Skin epidermis (tissue), 12 donors: ENCODE data around the gene LTK.
"Not testable (repeated sequence)": the region's sequence is repeated elsewhere in the genome, so short reads cannot be mapped to it uniquely, and the experiment has no call there.

Source experiments
- H3K27ac ChIP-seq, 21 experiments: fragments of 200-600 bp; sonication (generic) in 11 of 21; one replicate each; pipeline ENCODE4 v1.5.0; 2020; ENCODE audit warnings: mild to moderate bottlenecking in 3 of 21, inconsistent platforms in 2 of 21, moderate library complexity in 2 of 21
- H3K4me3 ChIP-seq, 7 experiments: fragments of 200-600 bp; sonication (generic) in 2 of 7; one replicate each; pipeline ENCODE4 v1.5.0; 2020; ENCODE audit warnings: inconsistent platforms in 2 of 7, mild to moderate bottlenecking in 2 of 7, moderate library complexity in 1 of 7

The LTK gene

DNA sequence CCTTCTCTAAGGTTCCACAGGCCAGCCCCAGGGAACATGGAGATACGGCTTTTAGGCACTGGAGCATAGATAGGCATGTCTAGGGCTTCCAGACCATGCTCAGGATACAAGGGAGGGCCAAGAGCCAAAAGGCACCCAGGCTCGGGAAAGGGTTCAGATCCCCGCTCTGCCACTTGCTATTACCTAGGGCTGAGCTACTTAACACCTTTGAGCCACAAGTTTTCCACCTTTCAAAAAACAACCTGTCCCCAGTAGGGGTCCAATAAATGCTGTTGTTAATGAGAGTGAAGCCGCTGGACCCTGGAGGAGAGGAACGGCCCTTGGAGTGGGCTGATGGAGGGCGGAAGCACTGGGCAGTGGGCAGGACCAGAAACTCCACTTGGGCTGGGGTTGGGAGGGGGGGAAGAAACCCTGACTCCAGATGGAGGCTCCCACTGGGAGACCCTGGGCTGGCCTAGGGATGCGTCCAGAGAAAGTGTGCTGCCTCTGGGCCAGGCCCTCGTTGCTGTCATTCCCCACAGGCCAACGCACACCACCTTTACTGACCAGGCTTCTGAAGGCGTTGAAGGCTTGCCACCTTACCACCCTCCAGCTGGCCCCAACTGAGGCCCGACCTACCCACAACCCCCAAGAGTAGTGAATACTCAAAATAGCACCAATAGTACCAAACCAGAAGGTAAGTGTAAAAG lies 28.5 kb downstream of the LTK start:
- no peak overlapping the region for H3K27ac ChIP-seq
- H3K4me3 ChIP-seq: no peak overlapping the region

DNA sequence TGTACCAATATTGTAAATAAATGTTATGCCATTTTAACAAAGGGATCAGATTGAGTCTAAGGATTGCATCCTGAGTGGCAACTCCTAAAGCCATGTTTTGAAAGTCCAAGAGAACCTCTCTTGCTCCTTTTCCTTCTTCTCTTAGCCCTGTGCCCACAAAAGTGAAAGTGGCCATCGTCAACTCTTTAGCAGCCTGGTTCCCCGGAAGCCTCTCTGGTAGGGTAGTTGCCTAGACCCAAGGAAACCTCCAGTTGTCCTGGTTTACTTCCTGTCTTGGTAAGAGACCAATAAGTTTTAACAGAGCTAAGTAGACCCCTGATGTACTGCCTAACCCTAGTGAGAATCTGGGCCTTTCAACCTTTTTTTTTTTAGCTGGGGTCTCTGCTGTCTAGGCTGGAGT lies 30.1 kb downstream of the LTK start:
- Histone ChIP-seq H3K4me3 (no peak overlapping the region), H3K27ac (peak overlapping the region in 2 of 21 experiments; percentile 52 to 61)

DNA sequence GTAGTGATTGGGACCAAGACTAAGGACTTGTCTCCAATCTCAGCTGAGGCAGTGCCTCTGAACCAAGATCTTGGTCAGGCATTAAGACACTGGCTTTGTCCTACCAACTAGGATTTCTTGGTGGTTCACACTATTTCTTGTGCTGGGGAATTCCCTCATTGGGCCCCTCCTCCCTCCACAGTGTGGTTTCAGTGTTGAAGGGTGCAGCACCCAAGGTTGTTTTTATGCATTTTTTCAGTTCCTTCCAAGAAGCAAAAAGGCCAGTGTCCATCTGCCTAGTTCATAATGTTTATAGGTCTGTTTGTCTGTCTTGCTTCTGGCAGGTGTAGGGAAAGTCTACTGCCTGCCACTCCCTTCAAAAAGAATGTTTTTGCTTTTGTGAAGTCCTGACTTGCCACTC lies 30.5 kb downstream of the LTK start:
- H3K4me3 ChIP-seq: no peak overlapping the region

DNA sequence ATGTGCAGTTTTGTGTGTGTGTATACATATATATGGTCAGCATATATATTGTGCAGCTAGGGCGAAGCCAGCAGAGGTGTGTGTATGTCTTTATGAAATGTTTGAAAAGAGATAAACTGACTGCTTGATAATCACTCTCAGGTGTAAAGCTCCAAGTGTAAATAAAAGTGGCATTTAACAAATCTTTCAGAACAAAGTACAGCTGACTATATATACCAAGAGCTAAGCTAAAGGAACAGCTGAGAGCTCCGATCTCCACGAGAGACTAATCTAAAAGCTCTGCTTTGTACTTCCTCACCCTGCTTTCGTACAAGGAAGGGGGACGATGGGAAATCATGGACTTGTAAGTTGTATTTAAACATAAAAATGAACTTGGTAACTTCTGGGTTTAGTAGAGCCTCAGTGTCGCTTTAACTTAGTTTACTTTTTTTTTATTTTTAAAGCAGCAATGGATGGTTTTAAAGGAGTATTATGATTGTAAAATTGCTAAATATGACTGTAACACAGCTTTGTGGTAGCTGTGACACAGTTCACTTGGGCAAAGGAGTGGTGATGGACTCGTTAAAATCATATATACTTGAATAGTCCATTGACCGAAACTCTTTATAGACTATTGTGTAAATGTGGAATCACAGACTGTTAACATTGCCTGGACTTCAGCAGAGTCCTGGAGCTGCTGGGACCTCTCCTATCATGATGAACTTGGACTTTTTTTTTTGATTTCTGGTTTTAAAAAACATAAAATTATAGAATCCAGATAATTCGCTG lies 31.3 kb downstream of the LTK start:
- Histone ChIP-seq H3K27ac (no peak overlapping the region), H3K4me3 (no peak overlapping the region)

More for the DNA sequence above, 30.5 kb downstream of the LTK start:
- peak overlapping the region in 2 of 21 experiments; percentile 52 to 61 for H3K27ac ChIP-seq

DNA sequence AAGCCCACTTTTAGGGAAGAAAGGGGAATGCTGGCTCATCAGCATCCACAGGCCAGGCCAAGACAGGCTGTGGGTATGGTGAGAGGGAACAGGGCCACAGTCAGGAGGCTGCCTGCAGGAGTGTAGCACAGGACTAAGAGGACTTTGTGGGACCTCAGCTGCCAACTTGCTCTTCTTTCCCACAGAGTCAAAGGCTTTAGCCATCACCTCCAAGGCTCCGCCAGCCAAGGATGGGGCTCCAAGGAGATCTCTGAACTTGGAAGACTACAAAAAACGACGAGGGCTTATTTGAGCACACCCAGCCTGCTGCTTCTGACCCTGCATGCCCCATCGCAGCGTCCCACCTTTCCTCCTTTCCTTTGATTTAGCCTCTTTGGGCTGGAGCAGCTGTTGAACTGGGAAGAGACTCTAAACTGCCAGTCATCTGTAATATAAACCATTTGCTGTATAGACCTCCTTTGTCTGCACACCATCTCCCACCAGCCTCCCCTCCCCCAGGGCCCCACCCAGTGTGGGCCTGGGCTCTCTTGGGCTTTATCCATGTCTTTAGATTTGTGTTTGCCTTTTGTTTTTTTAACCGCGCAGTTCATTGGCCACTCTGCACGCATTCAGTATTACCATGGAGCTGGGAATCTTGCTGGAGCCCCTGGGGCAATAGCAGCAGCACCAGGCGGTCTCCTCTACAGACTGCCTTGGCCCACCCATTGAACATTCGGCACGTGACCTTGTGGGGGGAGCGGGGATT lies 33.1 kb downstream of the LTK start:
- H3K27ac ChIP-seq: no peak overlapping the region
- no peak overlapping the region for H3K4me3 ChIP-seq

DNA sequence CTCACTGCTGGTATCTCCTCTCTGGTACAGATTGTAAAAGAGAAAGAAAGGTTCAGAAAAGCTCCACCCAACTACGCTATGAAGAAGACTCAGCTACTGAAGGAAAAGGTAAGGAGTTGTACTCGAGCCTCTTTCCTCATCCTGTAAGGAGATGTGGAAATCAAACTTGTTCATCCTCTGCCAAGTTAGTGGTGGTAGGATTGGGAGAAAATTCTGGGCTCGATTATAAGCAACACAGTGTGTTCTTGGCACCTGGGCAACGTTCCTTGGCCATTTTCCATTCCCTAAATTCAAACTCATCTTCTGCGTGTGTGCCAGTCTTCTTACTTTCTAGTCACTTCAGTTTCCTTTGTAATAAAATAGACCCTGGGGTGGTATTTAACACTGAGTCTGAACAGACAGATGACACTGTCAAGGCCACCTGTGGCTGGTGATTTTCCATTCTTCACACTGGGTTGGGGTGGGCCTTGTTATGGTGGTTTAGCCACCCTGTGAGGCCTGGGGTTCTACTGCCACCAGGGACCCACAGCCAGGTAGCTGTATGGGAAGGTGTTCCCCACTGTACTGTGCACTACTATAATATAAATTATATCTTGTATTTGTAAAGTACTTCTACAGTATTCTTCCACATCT lies 37.1 kb downstream of the LTK start:
- Histone ChIP-seq H3K27ac (peak overlapping the region in 2 of 21 experiments; percentile 7 to 14), H3K4me3 (no peak overlapping the region)

DNA sequence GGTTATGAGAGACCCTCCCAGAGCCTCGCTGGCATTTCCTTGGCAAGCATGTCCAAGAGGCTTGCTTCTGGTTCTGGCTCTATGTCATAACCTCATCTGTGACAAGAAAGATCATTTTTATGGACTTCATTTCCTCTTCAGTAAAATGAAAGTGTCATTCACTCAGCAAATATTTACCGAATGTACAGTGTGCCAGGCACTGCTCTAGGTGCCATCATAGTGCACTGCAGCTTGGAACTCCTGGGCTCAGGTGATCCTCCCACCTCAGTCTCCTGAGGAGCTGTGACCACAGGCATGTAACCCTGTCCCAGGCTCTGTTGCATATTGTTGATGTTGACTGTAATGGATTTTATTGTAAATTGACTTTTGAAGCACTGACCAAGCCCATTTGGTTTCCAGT lies 38.7 kb downstream of the LTK start:
- H3K27ac ChIP-seq: no peak overlapping the region

DNA sequence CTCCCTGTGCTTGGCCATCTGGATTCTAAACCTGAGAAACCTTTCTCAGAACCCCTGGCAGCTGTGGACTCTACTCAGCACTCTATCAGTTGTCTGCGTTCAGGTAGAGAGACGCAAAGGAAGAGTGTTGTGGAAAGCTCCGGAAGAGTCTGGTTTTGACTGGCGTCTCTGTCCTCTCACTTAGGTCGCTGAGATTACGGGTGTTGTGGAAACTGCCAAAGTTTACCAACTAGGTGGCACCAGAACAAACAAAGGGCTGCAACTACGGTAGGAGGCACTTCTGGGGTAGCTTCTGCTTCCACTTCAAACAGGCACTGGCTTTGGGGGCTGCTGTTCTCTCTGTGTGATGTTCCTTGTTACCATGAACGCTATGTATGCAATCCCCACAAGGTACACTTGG lies 39.2 kb downstream of the LTK start:
- no peak overlapping the region for H3K27ac ChIP-seq
- no peak overlapping the region for H3K4me3 ChIP-seq

More for the DNA sequence above, 38.7 kb downstream of the LTK start:
- H3K4me3 ChIP-seq: no peak overlapping the region

DNA sequence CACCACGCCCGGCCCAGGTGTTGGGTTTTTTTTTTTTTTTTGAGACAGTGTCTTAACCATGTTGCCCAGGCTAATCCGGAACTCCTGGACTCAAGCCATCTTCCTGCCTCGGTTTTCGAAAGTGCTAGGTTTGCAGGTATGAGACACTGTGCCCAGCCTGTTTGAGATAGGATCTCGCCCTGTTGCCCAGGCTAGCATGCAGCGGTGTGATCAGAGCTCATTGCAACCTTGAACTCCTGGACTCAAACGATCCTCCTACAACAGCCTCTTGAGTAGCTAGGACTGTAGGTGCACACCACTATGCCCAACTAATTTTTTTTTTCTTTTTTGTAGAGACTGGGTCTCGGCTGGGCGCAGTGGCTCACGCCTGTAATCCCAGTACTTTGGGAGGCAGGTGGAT lies 40.2 kb downstream of the LTK start:
- Histone ChIP-seq H3K4me3 (no peak overlapping the region), H3K27ac (no peak overlapping the region)

DNA sequence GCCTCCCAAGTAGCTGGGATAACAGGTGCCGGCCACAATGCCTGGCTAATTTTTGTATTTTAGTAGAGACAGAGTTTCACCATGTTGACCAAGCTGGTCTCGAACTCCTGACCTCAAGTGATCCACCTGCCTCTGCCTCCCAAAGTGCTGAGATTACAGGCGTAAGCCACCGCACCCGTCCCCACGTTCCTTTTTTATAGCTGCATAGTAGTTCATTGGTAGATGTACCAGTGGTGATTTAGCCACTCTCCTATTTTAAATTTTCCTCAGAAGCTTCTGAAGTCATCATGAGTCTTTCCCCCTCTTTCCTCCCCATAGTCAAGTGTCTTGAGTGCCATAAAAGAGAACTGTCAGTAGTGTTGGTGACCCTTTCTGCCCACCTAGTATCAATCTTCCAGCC lies 44.0 kb downstream of the LTK start:
- not testable (repeated sequence) for H3K4me3 ChIP-seq, H3K27ac ChIP-seq

DNA sequence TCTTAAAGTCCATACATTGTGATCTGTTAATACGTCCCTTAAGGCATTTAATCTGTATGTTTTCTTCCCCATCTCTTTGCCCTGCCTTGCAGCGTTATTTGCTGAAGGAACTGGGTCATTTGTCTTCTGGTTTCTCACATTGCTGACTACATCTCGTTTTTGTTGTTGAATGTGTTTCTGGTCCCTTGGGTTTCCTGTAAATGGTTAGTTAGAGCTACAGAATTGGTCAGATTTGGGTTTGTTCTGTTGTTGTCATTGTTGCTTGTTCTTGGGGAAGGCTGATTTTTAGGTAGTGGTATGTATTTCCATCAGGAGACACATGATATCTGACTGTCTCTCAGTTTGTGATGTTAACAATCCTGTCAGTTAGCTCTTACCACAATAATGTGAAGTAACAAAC lies 46.9 kb downstream of the LTK start:
- Histone ChIP-seq H3K4me3 (no peak overlapping the region), H3K27ac (peak overlapping the region in 1 of 21 experiments; percentile 5)

DNA sequence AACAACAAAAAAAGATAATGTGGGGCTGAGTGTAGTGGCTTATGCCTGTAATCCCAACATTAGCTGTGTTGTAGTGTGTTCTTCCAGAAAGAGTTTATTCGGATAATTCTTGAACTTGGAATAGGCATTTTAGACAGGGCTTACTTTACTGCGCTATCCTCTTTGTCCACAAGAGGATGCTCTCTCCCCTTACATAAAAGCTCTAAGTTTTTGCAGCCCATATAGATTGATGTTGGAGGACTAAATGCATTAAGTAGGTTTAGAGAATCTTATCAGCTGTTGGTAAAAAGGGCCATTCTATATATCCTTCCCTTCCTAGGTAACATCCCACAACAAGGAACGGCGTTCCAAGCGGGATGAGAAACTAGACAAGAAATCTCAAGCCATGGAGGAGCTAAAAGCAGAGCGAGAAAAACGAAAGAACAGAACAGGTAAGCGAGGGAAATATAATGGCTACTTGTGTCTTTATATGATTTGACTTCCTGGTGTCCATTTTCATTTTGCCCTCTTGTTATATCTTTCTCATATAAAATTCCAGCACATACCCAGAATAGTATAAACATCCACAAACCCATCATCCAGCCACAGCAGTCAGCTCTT lies 47.7 kb downstream of the LTK start:
- Histone ChIP-seq H3K4me3 (no peak overlapping the region), H3K27ac (no peak overlapping the region)

DNA sequence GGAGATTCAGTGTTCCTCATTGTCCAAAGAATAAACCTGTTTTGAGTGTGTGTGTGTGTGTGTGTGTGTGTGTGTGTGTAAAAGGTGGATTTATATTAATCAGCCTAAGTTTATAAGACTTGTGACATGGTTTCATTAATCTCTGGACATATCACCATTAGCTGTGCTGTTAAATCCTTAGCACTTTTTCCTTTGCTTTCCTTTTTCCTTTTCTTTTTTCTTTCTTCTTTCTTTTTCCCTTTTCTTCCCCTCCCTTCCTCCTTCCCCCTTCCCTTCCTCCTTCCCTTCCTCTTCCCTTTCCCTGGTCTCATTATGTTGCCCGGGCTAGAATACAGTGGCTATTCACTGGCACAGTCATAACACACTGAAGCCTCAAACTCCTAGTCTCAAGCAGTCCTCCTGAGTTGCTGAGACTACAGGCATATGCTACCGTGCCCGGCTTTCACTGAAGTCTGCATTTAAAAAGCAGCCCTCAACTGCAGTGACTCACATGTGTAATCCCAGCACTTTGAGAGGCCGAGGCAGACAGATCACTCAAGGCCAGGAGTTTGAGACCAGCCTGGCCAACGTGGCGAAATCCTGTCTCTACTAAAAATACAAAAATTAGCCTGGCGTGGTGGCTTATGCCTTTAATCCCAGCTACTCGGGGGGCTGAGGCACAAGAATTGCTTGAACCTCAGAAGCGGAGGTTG lies 48.6 kb downstream of the LTK start:
- Histone ChIP-seq H3K27ac (no peak overlapping the region), H3K4me3 (no peak overlapping the region)

DNA sequence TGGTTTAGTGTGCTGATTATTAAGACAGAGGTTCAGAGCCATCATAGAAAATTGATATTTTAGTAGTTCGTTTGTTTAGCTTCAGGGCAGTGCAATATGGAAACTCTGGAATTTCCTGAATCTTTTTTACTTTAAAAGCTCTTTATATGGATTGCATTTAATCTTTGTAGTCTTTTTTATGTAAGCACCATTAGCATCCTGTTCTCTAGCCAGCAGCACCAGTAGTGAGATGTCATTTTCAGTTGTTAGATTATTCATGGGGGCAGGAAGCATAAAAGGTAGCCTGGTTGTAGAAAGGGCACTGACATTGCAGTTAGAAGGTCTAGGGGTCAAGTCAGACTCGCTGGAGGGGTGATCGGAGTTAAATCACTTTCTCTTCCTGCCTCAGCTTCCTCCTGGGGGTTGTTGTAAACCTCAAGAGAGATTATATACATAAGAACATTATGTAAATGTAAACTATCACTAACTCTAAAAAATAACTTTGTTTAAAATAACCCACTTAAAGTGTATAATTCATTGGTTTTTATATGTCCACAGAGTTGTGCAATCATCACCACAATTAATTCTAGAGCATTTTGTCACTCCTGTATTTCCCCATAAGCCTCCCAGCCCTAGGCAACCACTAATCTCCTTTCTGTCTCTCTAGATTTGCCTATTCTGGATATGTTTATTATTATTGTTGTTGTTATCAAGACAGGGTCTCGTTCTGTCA lies 51.4 kb downstream of the LTK start:
- H3K4me3 ChIP-seq: no peak overlapping the region
- no peak overlapping the region for H3K27ac ChIP-seq
